Panc1 (cell line): Measurements from ENCODE around the gene CNNM4.

Experiments used
- CTCF ChIP-seq: fragments of 450-650 bp; IDR thresholded peaks from 2 replicates; pipeline ENCODE4 v1.5.1; 2017; ENCODE audit warnings: mild to moderate bottlenecking
- POLR2AphosphoS5 ChIP-seq: IDR thresholded peaks from 2 replicates; pipeline ENCODE4 v1.6.1; 2012; ENCODE audit warnings: mild to moderate bottlenecking, low read depth, low read length, moderate library complexity
- REST ChIP-seq, 2 experiments: IDR thresholded peaks; 2 replicates each; pipeline ENCODE4 v1.6.1; 2011 to 2012; ENCODE audit warnings: low read depth in 2 of 2, control low read depth in 1 of 2, low read length in 1 of 2, mild to moderate bottlenecking in 1 of 2, moderate library complexity in 1 of 2; ENCODE audit not compliant: insufficient read depth in 1 of 2
- SIN3A ChIP-seq: IDR thresholded peaks from 2 replicates; pipeline ENCODE4 v1.6.1; 2012; ENCODE audit warnings: low read depth, mild to moderate bottlenecking, low read length, moderate library complexity, borderline replicate concordance; ENCODE audit not compliant: insufficient read depth
- TCF7L2 ChIP-seq: IDR thresholded peaks from 2 replicates; pipeline ENCODE4 v1.6.1; 2011; ENCODE audit warnings: mild to moderate bottlenecking, low read depth, low read length, inconsistent platforms

DNA sequence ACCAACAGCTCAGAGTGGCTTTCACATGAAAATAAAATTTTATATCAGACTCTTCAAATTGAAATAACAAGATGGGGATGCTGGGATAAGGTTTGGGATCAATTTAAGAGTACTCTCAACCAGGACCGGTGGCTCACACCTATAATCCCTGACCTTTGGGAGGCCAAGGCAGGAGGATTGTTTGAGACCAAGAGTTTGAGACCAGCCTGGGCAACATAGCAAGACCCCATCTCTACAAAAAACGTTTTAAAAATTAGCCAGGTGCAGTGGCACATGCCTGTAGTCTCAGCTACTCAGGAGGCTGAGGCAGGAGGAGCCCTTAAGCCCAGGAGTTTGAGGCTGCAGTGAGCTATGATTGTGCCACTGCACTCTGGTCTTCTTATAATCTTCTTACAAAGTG is 23.5 kb upstream of the CNNM4 start:
- TF ChIP-seq POLR2AphosphoS5, result no peak
- no peak for TF ChIP-seq CTCF
- TF ChIP-seq SIN3A, result no peak
- TF ChIP-seq REST (IDR thresholded peaks at IDR 0.05; ENCODE audit: insufficient read depth in 1 of 2, low read depth in 2 of 2, low read length in 1 of 2), result no peak
- no peak for TF ChIP-seq TCF7L2
